Stomach (tissue), 9 donors: ENCODE data around the gene IRF6. TPM values are rescaled to one million over a fixed set of nuclear protein-coding genes. Genes with fewer than 3 reads are reported as not detected.

ENCODE experiments used
- DNase-seq, 2 donors: peaks; one replicate each; pipeline versions ENCODE4 v3.0.0 to v3.0.0-alpha.2; 2013 to 2019
- H3K27ac ChIP-seq, 5 donors: fragments of 200-600 bp in 4 of 5; sonication (generic) in 4 of 5; one replicate each; pipeline ENCODE4 v1.5.1; 2013 to 2019; ENCODE audit warnings: mild to moderate bottlenecking in 1 of 5, moderate library complexity in 1 of 5
- H3K27me3 ChIP-seq, 3 donors: fragments of 200-600 bp; sonication (generic); one replicate each; pipeline ENCODE4 v1.5.1; 2017 to 2019; ENCODE audit warnings: mixed run types in 1 of 3
- H3K36me3 ChIP-seq, 4 donors: fragments of 200-600 bp; sonication (generic); 1 replicate in 3 of 4; 2 replicates in 1 of 4; pipeline ENCODE4 v1.5.1; 2016 to 2019
- H3K4me1 ChIP-seq, 4 donors: fragments of 200-600 bp; sonication (generic); one replicate each; pipeline ENCODE4 v1.5.1; 2016 to 2019
- H3K4me3 ChIP-seq, 4 donors: fragments of 200-600 bp; sonication (generic) in 3 of 4; one replicate each; pipeline ENCODE4 v1.5.1; 2016 to 2019; ENCODE audit warnings: mild to moderate bottlenecking in 1 of 4
- H3K9me3 ChIP-seq, 4 donors: fragments of 200-600 bp; sonication (generic); one replicate each; pipeline ENCODE4 v1.5.1; 2016 to 2019
- CTCF ChIP-seq, 7 experiments: fragments of 450-650 bp in 4 of 7; fragments of 200-600 bp in 3 of 7; sonication (generic) in 3 of 7; IDR thresholded peaks; one replicate each; pipeline ENCODE4 v1.5.1; 2016 to 2019; ENCODE audit warnings: antibody characterized with exemption in 7 of 7, control low read depth in 2 of 7, mild to moderate bottlenecking in 1 of 7
- EP300 ChIP-seq: sonication (generic); formaldehyde crosslinking; IDR thresholded peaks from one replicate; pipeline ENCODE4 v1.6.1; 2017; ENCODE audit warnings: antibody characterized with exemption
- POLR2A ChIP-seq, 4 donors: fragments of 450-650 bp; IDR thresholded peaks; one replicate each; pipeline ENCODE4 v1.6.1; 2016; ENCODE audit warnings: antibody characterized with exemption in 4 of 4, control low read depth in 2 of 4, mild to moderate bottlenecking in 1 of 4, moderate library complexity in 1 of 4
- POLR2AphosphoS5 ChIP-seq, 3 donors: sonication (generic); formaldehyde crosslinking; IDR thresholded peaks; one replicate each; pipeline ENCODE4 v1.6.1; 2016; ENCODE audit warnings: antibody characterized with exemption in 3 of 3
- WGBS, 5 donors: extraction: QIAGEN DNeasy Blood & Tissue Kit in 3 of 5; methylation state at CpG; one replicate each; pipeline versions ENCODE4 v1.1.5 to v1.1.7; 2013 to 2018; 5-methylcytosine and 5-hydroxymethylcytosine counted together
- intact Hi-C: fragments of 100-400 bp; cut with DNase I; formaldehyde crosslinking; loops from one replicate; pipeline ENCODE4 v1.15.1; 2023; ENCODE audit warnings: low total_unique reads
- polyA plus RNA-seq, 3 donors: library from polyadenylated mRNA; stranded (reverse); fragments of 200-250 nt; gene quantifications; one replicate each; pipeline ENCODE4 v1.2.3, GENCODE V29; 2013
- total RNA-seq, 5 donors: library from RNA; depleted of rRNA; stranded (reverse); fragments of >200 nt; gene quantifications; one replicate each; pipeline versions ENCODE4 v1.1.0 to v1.2.3, GENCODE V29; 2014 to 2016
- donor health status: healthy with polysubstance abuse.
- donor health status: Bipolar disorder and iron deficiency.
- donor health status: healthy.

Gene IRF6
- total and polyA plus RNA-seq, 8 donors, result 11.6 to 64.8 (median 26.5) TPM

DNA sequence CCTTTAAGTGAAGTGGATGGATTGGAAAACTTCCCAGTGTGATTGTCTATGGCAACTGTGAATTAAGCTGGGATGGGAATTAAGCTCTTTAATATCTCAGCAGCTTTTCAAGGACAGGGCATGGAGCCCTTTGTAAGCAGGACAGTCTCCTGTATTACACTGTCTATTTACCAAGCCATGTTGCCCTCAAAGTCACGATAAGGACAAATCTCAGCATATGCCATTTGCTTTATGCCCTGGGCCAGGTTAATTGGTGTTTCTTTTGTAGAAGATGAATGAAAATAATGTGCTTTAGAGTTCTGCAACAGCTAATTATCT is 39.4 kb upstream of the IRF6 start:
- Histone ChIP-seq H3K27ac (no peak overlapping the region), H3K27me3 (no peaks in the 10 kb centered on the region), H3K4me3 (no peak overlapping the region), H3K4me1 (peaks cover 0 to 1% (median 0%) of the 10 kb centered on the region in 4 donors), H3K9me3 (no peaks in the 10 kb centered on the region), H3K36me3 (peaks cover 50 to 100% (median 97%) of the 10 kb centered on the region in 4 donors)
- 53 to 76% (median 75%) methylated on average over 1 of the region's 1 CpG for WGBS, 5 donors
- intact Hi-C loops, result no loop called here
- no peak for DNase-seq
- no peak for TF ChIP-seq EP300
- no peak for TF ChIP-seq POLR2A (IDR thresholded peaks at IDR 0.05)
- no peak for TF ChIP-seq CTCF (IDR thresholded peaks at IDR 0.05)
- TF ChIP-seq POLR2AphosphoS5 (IDR thresholded peaks at IDR 0.05), result no peak

- no peaks in the 10 kb centered on the region for H3K27me3 ChIP-seq
- intact Hi-C loops, result no loop called here
- peaks cover 49 to 100% (median 96%) of the 10 kb centered on the region in 4 donors for H3K36me3 ChIP-seq
- no peak for DNase-seq
- no peak overlapping the region for H3K27ac ChIP-seq
- H3K4me1 ChIP-seq, result peaks cover 0 to 7% (median 0%) of the 10 kb centered on the region in 4 donors
- no peak for TF ChIP-seq POLR2A (IDR thresholded peaks at IDR 0.05)
- no peak for TF ChIP-seq CTCF (IDR thresholded peaks at IDR 0.05)
- no peak for TF ChIP-seq EP300
- no peak for TF ChIP-seq POLR2AphosphoS5 (IDR thresholded peaks at IDR 0.05)
- no peaks in the 10 kb centered on the region for H3K9me3 ChIP-seq
- no peak overlapping the region for H3K4me3 ChIP-seq
- WGBS, 5 donors, result 64 to 74% (median 71%) methylated on average over 6 of the region's 6 CpGs
Measured at GRCh38 chr1:209844695-209845407, 38.9 kb upstream of the IRF6 start.

- Histone ChIP-seq H3K9me3 (no peaks in the 10 kb centered on the region), H3K27ac (peak overlapping the region in 3 of 5 donors; percentile 5 to 67 (median 10)), H3K27me3 (no peaks in the 10 kb centered on the region), H3K4me1 (peaks cover 0 to 23% (median 0%) of the 10 kb centered on the region in 4 donors), H3K36me3 (peaks cover 79 to 100% (median 97%) of the 10 kb centered on the region in 4 donors), H3K4me3 (no peak overlapping the region)
- intact Hi-C loops, result no loop called here
- WGBS, 5 donors, result 93 to 99% (median 94%) methylated on average over 5 of the region's 5 CpGs
- TF ChIP-seq POLR2A (IDR thresholded peaks at IDR 0.05) (no peak), EP300 (no peak), CTCF (IDR thresholded peaks at IDR 0.05) (no peak), POLR2AphosphoS5 (IDR thresholded peaks at IDR 0.05) (no peak)
- DNase-seq, result no peak
Measured at GRCh38 chr1:209840611-209841010, 34.7 kb upstream of the IRF6 start.

- H3K9me3 ChIP-seq, result no peaks in the 10 kb centered on the region
- TF ChIP-seq POLR2A (IDR thresholded peaks at IDR 0.05), result no peak
- peak in 1 of 3 donors; percentile 34 for TF ChIP-seq POLR2AphosphoS5 (IDR thresholded peaks at IDR 0.05)
- TF ChIP-seq EP300, result peak; percentile 47
- TF ChIP-seq CTCF (IDR thresholded peaks at IDR 0.05), result no peak
- no peaks in the 10 kb centered on the region for H3K27me3 ChIP-seq
- intact Hi-C loops, result no loop called here
- H3K36me3 ChIP-seq, result peaks cover 84 to 100% (median 97%) of the 10 kb centered on the region in 4 donors
- no peak overlapping the region for H3K4me3 ChIP-seq
- H3K27ac ChIP-seq, result peak overlapping the region in 4 of 5 donors; percentile 10 to 67 (median 24)
- peaks cover 0 to 23% (median 0%) of the 10 kb centered on the region in 4 donors for H3K4me1 ChIP-seq
- peak in 1 of 2 donors; percentile 23 for DNase-seq
- 53 to 67% (median 60%) methylated on average over 5 of the region's 5 CpGs for WGBS, 5 donors
Measured at GRCh38 chr1:209839875-209840546, 34.1 kb upstream of the IRF6 start.
